ENCODE results near the gene SLC7A4.
"Not testable (repeated sequence)": the region's sequence is repeated elsewhere in the genome, so short reads cannot be mapped to it uniquely, and the experiment has no call there.

Gene SLC7A4

GRCh38 chr22:21039158-21039557 lies 6.8 kb upstream of the SLC7A4 start:
- FAIRE-seq: not testable (repeated sequence)

DNA sequence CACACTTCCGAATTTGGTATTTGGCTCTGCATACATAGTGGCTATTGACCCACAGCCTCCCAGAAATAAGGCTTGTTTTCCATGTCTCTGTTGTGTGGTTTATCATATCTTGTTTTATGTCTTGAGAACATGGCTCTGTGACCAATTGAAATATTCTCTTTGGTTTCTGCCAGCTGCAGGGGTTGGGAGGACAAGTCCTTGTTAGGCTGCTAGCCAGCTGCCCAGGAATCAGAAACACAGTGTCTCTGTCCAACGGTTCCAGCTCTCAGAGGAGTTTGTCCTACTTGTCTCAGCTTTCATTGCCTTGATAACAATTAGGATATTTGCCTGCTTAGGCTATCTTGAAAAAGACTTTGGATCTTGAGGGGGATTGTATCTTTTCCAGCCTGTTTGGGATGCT lies 6.0 kb upstream of the SLC7A4 start:
- FAIRE-seq: no peak

DNA sequence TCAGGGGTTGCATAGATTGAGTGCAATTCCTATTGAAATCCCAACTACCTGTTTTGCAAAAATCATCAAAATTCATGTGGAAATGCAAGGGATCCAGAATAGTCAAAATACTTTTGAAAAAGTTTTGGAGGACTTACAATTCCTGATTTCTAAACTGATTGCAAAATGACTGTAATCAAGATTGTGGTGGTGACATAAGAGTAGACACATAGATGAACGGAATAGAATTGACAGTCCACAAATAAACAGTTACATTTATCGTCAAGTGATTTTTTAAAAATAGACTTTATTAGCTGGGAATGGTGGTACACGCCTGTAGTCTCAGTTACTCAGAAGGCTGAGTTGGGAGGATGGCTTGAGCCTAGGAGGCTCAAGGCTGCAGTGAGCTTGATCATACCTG lies 2.6 kb upstream of the SLC7A4 start:
- FAIRE-seq: no peak

- FAIRE-seq: no peak
Measured at GRCh38 chr22:21033895-21034294, 1.5 kb upstream of the SLC7A4 start.

DNA sequence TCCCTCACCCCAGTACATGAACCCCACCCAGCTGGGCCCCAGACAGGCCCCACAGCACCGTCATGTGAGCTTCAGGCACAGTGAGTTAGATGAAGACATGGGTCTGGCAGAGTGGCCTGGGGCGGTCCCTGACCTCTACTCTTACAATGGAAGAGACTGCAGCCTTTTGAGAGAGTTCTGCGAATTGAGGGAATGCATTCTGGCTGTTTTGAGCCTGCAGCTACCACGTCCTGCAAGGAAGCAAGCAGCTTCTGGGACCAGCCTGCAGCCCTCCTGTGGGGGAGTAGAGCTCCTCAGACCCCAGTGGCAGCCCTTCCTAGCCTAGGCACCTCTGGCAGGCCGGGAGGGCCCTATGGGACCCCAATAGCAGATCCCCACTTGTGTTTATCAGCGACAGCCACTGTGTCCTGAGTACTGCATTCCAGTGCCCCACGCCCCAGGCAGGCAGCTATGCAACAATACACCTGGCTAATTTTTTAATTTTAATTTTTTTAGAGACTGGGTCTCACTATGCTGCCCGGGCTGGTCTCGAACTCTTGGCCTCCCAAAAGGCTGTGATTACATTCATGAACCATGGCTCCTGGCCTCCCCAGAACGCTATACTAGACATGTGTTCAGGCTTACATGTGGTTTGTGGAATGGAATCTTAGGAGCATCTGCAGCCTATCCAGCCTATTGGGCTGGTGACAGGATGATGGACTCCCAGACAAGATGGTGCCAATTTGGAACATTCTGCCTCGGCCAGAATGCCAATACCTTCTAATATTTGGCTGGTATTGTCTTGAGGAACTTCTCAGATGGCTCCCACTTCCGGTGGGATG lies 717 bp upstream of the SLC7A4 start:
- no peak for FAIRE-seq

DNA sequence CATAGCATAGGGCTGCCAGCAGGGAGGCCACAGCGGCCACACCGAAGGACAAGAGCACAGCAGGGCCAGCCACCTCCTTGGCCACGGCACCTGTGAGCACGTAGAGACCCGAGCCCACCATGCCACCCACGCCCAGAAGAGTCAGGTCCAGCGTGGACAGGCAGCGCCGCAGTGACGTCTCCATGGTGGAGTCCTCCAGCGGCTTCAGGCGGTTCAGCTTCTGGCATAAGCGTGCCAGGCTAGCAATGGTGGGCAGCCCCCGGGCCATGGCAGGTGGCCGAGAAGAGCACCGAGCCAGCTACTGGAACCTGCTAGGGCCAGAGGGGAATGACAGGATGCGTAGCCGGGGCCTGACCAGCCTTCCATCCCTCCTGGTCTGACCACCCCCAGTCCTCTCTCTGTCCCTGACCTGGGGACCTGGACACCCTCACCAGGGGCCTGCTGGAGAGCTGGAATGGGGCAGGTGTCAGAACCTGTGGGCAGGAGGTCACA lies 770 bp downstream of the SLC7A4 start:
- FAIRE-seq: no peak

DNA sequence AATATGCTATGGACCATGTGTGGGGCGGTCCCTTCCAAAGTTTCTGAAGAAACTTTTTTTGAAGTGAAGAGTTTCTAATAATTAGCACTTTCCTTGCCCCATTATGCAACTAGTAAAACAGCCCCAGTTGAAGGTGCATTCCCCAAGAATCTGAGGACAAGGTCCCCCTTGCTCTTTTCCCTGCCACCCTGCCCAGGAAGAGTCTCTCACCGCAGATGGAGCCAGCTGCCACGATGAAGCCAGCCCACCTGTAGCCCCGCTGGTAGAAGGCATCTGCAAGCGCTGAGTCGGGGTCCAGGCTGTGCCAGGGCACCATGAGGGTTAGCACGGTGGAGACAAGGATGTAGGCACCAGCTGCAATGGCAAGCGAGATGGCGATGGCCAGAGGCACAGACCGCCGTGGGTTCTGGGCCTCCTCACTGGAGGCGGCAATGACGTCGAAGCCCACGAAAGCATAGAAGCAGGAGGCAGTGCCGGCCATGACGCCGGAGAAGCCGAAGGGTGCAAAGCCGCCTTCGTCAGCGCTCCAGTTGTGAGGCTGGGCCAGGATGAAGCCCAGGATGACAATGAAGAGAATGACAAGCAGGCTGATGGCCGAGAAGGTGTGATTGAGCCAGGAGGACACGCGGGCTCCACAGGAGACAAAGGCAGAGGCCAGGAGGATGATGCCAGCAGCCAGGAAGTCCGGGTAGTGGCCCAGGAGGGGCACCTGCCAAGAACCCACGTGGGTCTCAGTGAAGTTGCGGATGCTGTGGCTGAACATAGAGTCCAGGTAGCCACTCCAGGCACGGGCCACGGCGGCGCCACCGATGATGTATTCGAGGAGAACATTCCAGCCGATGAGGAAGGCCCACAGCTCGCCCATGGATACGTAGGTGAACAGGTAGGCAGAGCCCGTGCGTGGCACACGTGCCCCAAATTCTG lies 1.5 kb downstream of the SLC7A4 start:
- no peak for FAIRE-seq

GRCh38 chr22:21030032-21030431 lies 2.3 kb downstream of the SLC7A4 start:
- no peak for FAIRE-seq

DNA sequence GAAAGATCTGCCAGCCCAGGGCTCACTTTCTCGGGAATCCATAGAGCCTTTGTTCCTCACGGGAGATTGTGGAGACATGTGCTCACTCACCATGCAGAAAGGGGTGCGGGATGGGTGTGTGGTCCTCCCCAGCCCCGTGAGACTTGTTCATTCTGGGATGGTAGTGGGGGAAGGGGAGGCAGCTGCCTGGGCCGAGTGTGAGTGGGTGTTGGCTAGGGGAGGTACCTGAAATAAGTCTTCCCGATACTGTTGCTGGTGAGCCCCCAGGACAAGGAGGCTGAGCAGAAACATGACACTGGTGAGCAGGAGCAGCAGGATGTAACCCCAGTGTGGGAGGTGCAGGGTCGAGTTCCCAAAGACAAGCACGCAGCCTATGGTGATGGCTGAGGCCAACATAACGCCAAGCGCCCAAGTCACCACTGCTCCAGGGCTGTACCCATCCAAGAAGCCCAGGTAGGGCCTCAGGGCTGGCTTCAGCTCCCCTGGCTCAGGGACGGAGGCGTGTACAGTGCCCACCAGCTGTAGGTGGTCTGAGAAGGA lies 2.8 kb downstream of the SLC7A4 start:
- FAIRE-seq: no peak

GRCh38 chr22:21028277-21029251 lies 3.8 kb downstream of the SLC7A4 start:
- FAIRE-seq: no peak

- no peak for FAIRE-seq
Measured at GRCh38 chr22:21026783-21027692, 5.3 kb downstream of the SLC7A4 start.

- FAIRE-seq: no peak
Measured at GRCh38 chr22:21025763-21026755, 6.3 kb downstream of the SLC7A4 start.

DNA sequence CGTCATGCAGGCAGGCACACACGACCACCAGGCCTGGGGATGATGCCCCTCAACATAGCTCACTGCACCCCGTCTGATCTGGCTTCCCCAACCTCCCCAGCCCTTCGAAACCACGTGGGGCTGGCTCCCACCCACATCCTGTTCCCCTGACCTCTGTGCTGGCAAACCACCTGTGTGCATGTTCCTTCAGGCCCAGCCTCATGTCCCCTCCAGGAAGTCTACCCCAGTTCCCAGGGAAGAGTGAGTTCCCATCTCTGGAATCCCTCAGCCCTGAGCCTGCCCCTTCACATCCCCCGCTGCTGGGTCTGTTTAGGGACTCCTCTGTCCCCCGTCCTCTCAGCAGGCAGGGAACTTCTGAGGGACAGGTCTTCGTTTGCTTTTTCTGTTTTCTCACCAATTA lies 7.1 kb downstream of the SLC7A4 start:
- no peak for FAIRE-seq

DNA sequence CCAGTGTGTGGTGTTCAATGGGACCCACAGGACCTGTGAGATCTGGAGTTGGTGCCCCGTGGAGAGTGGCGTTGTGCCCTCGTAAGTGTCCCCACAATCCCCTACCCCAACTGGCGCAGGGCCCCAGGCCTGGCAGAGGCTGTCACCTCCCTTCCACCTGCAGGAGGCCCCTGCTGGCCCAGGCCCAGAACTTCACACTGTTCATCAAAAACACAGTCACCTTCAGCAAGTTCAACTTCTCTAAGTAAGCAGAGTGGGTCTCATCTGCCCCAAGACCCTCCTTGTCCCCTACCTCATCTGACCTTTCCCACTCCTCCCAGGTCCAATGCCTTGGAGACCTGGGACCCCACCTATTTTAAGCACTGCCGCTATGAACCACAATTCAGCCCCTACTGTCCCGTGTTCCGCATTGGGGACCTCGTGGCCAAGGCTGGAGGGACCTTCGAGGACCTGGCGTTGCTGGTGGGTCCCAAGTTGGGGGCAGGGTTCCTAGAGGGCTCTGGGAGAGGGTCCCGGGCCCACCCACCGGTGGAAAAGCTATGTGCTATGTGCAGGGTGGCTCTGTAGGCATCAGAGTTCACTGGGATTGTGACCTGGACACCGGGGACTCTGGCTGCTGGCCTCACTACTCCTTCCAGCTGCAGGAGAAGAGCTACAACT lies 9.3 kb downstream of the SLC7A4 start:
- FAIRE-seq: no peak

GRCh38 chr22:21022507-21022906 lies 9.9 kb downstream of the SLC7A4 start:
- no peak for FAIRE-seq

DNA sequence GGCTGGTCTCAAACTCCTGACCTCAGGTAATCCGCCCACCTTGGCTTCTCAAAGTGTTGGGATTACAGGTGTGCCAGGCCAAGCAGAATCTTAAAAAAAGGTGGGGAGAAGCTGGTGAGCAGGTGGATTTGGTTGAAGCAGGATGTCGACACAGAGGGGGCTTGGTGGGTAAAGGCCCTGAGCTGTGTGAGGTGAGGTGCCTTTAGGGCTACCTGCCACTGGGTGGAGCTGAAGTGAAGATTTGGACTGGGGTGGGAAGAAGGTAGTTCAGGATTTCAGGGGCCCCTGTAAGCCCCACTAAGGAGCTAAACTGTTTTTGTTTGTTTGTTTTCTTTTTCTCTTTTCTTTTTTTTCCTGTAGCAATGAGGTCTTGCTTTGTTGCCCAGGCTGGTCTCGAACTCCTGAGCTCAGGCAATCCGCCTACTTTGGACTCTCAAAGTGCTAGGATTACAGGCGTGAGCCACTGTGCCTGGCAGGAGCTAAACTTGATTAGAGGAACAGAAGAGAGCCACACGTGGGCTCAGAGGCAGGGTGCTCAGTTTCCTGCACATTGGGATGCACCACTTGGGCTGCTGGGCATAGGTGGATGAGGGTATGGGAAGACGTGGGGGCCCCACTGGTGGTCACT lies 11.4 kb downstream of the SLC7A4 start:
- FAIRE-seq: no peak

- FAIRE-seq: no peak
Measured at GRCh38 chr22:21018314-21018713, 14.0 kb downstream of the SLC7A4 start.

GRCh38 chr22:21016644-21017420 lies 15.5 kb downstream of the SLC7A4 start:
- FAIRE-seq: no peak

Data from endometrium (tissue), 2 donors.